ENCODE data around the gene MAGEA8. TPM values are rescaled to one million over a fixed set of nuclear protein-coding genes. Genes with fewer than 3 reads are reported as not detected.
A peak's percentile ranks its signal among the peaks of the same experiment; 100 is the strongest.
"Not testable (repeated sequence)": the region's sequence is repeated elsewhere in the genome, so short reads cannot be mapped to it uniquely, and the experiment has no call there.

MAGEA8 gene
- total RNA-seq (2014; rRNA removed; shearing (Covaris generic)): not detected in 2 replicates
- not detected in 2 replicates for polyA plus RNA-seq (2014; cell fraction: nucleus; rRNA removed)

- DNase-seq (ENCODE audit: extremely low read depth, low read depth): no peak
Measured at GRCh38 chrX:149881081-149881711, at the start of gene MAGEA8. TSS of gene MAGEA8 (plus strand) at chrX:149881183. CDS start at chrX:149884273, 3,090 bp downstream.

- no peak for DNase-seq (ENCODE audit: extremely low read depth, low read depth)
Measured at GRCh38 chrX:149831473-149831872, 49.5 kb upstream of the MAGEA8 start.

GRCh38 chrX:149836728-149837127, 44.3 kb upstream of the MAGEA8 start:
- not testable (repeated sequence) for DNase-seq (ENCODE audit: extremely low read depth, low read depth)

- no peak for DNase-seq (ENCODE audit: extremely low read depth, low read depth)
Measured at GRCh38 chrX:149837167-149837566, 43.8 kb upstream of the MAGEA8 start.

GRCh38 chrX:149837639-149838038, 43.3 kb upstream of the MAGEA8 start:
- DNase-seq (ENCODE audit: extremely low read depth, low read depth): no peak

GRCh38 chrX:149841929-149842328, 39.1 kb upstream of the MAGEA8 start:
- DNase-seq (ENCODE audit: extremely low read depth, low read depth): no peak

GRCh38 chrX:149845385-149845784, 35.6 kb upstream of the MAGEA8 start:
- no peak for DNase-seq (ENCODE audit: extremely low read depth, low read depth)

GRCh38 chrX:149846789-149847188, 34.2 kb upstream of the MAGEA8 start:
- DNase-seq (ENCODE audit: extremely low read depth, low read depth): no peak

- DNase-seq (ENCODE audit: extremely low read depth, low read depth): no peak
Measured at GRCh38 chrX:149848855-149849254, 32.1 kb upstream of the MAGEA8 start.

GRCh38 chrX:149849787-149850186, 31.2 kb upstream of the MAGEA8 start:
- no peak for DNase-seq (ENCODE audit: extremely low read depth, low read depth)

GRCh38 chrX:149851864-149852263, 29.1 kb upstream of the MAGEA8 start:
- no peak for DNase-seq (ENCODE audit: extremely low read depth, low read depth)

GRCh38 chrX:149853925-149854324, 27.1 kb upstream of the MAGEA8 start:
- no peak for DNase-seq (ENCODE audit: extremely low read depth, low read depth)

- DNase-seq (ENCODE audit: extremely low read depth, low read depth): no peak
Measured at GRCh38 chrX:149858592-149858991, 22.4 kb upstream of the MAGEA8 start.

- no peak for DNase-seq (ENCODE audit: extremely low read depth, low read depth)
Measured at GRCh38 chrX:149860445-149860844, 20.5 kb upstream of the MAGEA8 start.

GRCh38 chrX:149865390-149865789, 15.6 kb upstream of the MAGEA8 start:
- no peak for DNase-seq (ENCODE audit: extremely low read depth, low read depth)

- DNase-seq (ENCODE audit: extremely low read depth, low read depth): no peak
Measured at GRCh38 chrX:149867488-149867887, 13.5 kb upstream of the MAGEA8 start.

- no peak for DNase-seq (ENCODE audit: extremely low read depth, low read depth)
Measured at GRCh38 chrX:149870840-149871239, 10.1 kb upstream of the MAGEA8 start.

GRCh38 chrX:149871433-149871832, 9.6 kb upstream of the MAGEA8 start:
- no peak for DNase-seq (ENCODE audit: extremely low read depth, low read depth)

GRCh38 chrX:149871940-149872339, 9.0 kb upstream of the MAGEA8 start:
- peak; percentile 39 for DNase-seq (ENCODE audit: extremely low read depth, low read depth)

GRCh38 chrX:149877157-149877556, 3.8 kb upstream of the MAGEA8 start:
- DNase-seq (ENCODE audit: extremely low read depth, low read depth): no peak

- DNase-seq (ENCODE audit: extremely low read depth, low read depth): no peak
Measured at GRCh38 chrX:149877636-149878035, 3.3 kb upstream of the MAGEA8 start.

GRCh38 chrX:149890828-149891227, 9.8 kb downstream of the MAGEA8 start:
- not testable (repeated sequence) for DNase-seq (ENCODE audit: extremely low read depth, low read depth)

GRCh38 chrX:149898554-149898953, 17.6 kb downstream of the MAGEA8 start:
- DNase-seq (ENCODE audit: extremely low read depth, low read depth): no peak

Data from NCI-H460 (cell line).